Esophagus muscularis mucosa (tissue), 4 donors: ENCODE measurements around the gene DIS3L. TPM values are rescaled to one million over a fixed set of nuclear protein-coding genes. Genes with fewer than 3 reads are reported as not detected.
"Not testable (repeated sequence)": the region's sequence is repeated elsewhere in the genome, so short reads cannot be mapped to it uniquely, and the experiment has no call there.

Experiments used
- DNase-seq: peaks from one replicate; pipeline ENCODE4 v3.0.0-alpha.2; 2017; ENCODE audit errors: extremely low spot score
- H3K27ac ChIP-seq, 4 donors: fragments of 200-600 bp; sonication (generic); replicated peaks in 1 of 4; 1 replicate in 3 of 4; 2 replicates in 1 of 4; pipeline ENCODE4 v1.5.1; 2016 to 2019; ENCODE audit warnings: mild to moderate bottlenecking in 1 of 4
- H3K27me3 ChIP-seq, 4 donors: fragments of 200-600 bp; sonication (generic); one replicate each; pipeline versions ENCODE4 v1.5.1 to v1.6.0; 2016 to 2019
- H3K36me3 ChIP-seq, 4 donors: fragments of 200-600 bp; sonication (generic); one replicate each; pipeline ENCODE4 v1.5.1; 2016 to 2019
- H3K4me1 ChIP-seq, 4 donors: fragments of 200-600 bp; sonication (generic); one replicate each; pipeline ENCODE4 v1.5.1; 2016 to 2019
- H3K4me3 ChIP-seq, 4 donors: fragments of 200-600 bp; sonication (generic); 1 replicate in 2 of 4; 2 replicates in 2 of 4; pipeline ENCODE4 v1.5.1; 2016 to 2019; ENCODE audit warnings: mild to moderate bottlenecking in 4 of 4, moderate library complexity in 1 of 4
- H3K9me3 ChIP-seq, 4 donors: fragments of 200-600 bp; sonication (generic); 1 replicate in 3 of 4; 2 replicates in 1 of 4; pipeline ENCODE4 v1.5.1; 2016 to 2019
- EP300 ChIP-seq: sonication (generic); formaldehyde crosslinking; IDR thresholded peaks from one replicate; pipeline ENCODE4 v1.6.1; 2017; ENCODE audit warnings: antibody characterized with exemption
- POLR2A ChIP-seq: fragments of 450-650 bp; IDR thresholded peaks from one replicate; pipeline ENCODE4 v1.6.1; 2017; ENCODE audit warnings: antibody characterized with exemption, moderate library complexity, mild to moderate bottlenecking, low read depth
- POLR2AphosphoS5 ChIP-seq, 2 donors: sonication (generic); formaldehyde crosslinking; IDR thresholded peaks; one replicate each; pipeline ENCODE4 v1.6.1; 2017; ENCODE audit warnings: antibody characterized with exemption in 2 of 2
- WGBS: methylation state at CpG from one replicate; pipeline ENCODE4 v1.1.5; 2018; 5-methylcytosine and 5-hydroxymethylcytosine counted together
- intact Hi-C: fragments of 100-400 bp; cut with DNase I; formaldehyde crosslinking; loops from one replicate; pipeline ENCODE4 v1.15.1; 2023
- total RNA-seq, 4 donors: library from RNA; depleted of rRNA; stranded (reverse); fragments of >200 nt; gene quantifications; one replicate each; pipeline versions ENCODE4 v1.1.0 to v1.2.1, GENCODE V29; 2016
- TF ChIP-seq, protein P1 (sequence below), 3 experiments: fragments of 200-600 bp in 2 of 3; fragments of 450-650 bp in 1 of 3; sonication (generic) in 2 of 3; IDR thresholded peaks; one replicate each; pipeline ENCODE4 v1.5.1; 2017 to 2019; ENCODE audit warnings: antibody characterized with exemption in 3 of 3, mild to moderate bottlenecking in 2 of 3, moderate library complexity in 1 of 3

The DIS3L gene
- total RNA-seq, 4 donors from 2014 or later = 33.3 to 47.9 (median 34.8) TPM

DNA sequence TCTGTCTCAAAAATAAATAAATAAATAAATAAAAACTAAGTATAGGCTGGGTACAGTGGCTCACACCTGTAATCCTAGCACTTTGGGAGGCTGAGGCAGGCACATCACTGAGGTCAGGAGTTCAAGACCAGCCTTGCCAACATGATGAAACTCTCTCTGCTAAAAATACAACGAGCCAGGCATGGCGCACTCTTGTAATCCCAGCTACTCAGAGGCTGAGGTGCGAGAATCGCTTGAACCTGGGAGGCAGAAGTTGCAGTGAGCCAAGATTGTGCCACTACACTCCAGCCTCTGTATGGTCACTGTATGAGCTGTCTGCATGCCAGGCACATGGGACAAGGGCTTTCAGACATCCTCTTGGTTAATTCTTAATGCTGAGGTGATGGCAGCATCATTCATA, 34.4 kb downstream of the DIS3L start:
- 96% methylated on average over 4 of the region's 4 CpGs for WGBS
- Histone ChIP-seq H3K9me3 (no peaks in the 10 kb centered on the region), H3K4me1 (no peaks in the 10 kb centered on the region), H3K36me3 (peaks cover 55 to 100% (median 96%) of the 10 kb centered on the region in 4 donors), H3K4me3 (no peak overlapping the region), H3K27me3 (no peaks in the 10 kb centered on the region), H3K27ac (no peak overlapping the region)
- no peak for TF ChIP-seq POLR2A
- no peak for TF ChIP-seq POLR2AphosphoS5 (IDR thresholded peaks at IDR 0.05)
- TF ChIP-seq, protein P1, sequence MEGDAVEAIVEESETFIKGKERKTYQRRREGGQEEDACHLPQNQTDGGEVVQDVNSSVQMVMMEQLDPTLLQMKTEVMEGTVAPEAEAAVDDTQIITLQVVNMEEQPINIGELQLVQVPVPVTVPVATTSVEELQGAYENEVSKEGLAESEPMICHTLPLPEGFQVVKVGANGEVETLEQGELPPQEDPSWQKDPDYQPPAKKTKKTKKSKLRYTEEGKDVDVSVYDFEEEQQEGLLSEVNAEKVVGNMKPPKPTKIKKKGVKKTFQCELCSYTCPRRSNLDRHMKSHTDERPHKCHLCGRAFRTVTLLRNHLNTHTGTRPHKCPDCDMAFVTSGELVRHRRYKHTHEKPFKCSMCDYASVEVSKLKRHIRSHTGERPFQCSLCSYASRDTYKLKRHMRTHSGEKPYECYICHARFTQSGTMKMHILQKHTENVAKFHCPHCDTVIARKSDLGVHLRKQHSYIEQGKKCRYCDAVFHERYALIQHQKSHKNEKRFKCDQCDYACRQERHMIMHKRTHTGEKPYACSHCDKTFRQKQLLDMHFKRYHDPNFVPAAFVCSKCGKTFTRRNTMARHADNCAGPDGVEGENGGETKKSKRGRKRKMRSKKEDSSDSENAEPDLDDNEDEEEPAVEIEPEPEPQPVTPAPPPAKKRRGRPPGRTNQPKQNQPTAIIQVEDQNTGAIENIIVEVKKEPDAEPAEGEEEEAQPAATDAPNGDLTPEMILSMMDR (IDR thresholded peaks at IDR 0.05) = no peak
- TF ChIP-seq EP300 = no peak
- DNase-seq = no peak
- intact Hi-C loops = no loop called here

DNA sequence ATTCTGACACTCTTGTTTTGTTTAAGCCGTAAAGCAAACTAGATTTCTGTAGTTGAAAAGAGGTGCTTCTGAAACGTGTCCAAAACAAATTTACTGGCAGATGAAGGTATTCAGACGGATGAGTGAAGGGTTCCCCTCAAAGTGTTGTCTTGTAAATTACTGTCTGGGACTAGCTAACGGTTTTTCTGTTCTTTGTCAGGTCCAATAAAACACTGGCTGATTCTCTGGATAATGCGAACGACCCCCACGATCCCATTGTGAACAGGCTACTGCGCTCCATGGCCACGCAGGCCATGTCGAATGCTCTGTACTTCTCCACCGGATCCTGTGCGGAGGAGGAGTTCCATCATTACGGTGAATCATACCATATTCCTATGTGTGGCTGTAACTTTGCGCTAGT, 35.4 kb downstream of the DIS3L start:
- Histone ChIP-seq H3K27me3 (no peaks in the 10 kb centered on the region), H3K9me3 (no peaks in the 10 kb centered on the region), H3K4me3 (no peak overlapping the region), H3K4me1 (no peaks in the 10 kb centered on the region), H3K27ac (no peak overlapping the region), H3K36me3 (peaks cover 55 to 100% (median 96%) of the 10 kb centered on the region in 4 donors)
- 93% methylated on average over 14 of the region's 14 CpGs for WGBS
- TF ChIP-seq, protein P1 (IDR thresholded peaks at IDR 0.05) = no peak
- TF ChIP-seq EP300 (no peak), POLR2A (no peak)
- intact Hi-C loops = no loop called here
- no peak for DNase-seq

DNA sequence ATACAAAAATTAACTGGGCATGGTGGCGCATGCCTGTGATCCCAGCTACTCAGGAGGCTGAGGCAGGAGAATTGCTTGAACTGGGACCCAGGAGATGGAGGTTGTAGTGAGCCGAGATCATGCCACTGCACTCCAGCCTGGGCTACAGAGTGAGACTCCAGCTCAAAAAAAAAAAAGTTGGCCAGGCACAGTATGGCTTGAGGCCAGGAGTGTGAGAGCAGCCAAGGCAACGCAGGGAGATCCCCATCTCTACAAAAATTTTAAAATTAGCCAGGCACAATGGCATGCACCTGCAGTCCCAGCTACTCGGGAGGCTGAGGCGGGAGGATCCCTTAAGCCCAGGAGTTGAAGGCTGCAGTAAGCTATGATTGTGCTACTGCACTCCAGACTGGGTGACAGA, 55.2 kb downstream of the DIS3L start:
- H3K4me3 ChIP-seq, DNase-seq, H3K4me1 ChIP-seq, H3K27ac ChIP-seq, H3K27me3 ChIP-seq, intact Hi-C loops, H3K9me3 ChIP-seq: not testable (repeated sequence)
- WGBS = 50% methylated on average over 5 of the region's 5 CpGs
- H3K36me3 ChIP-seq = peaks cover 9 to 51% (median 36%) of the 10 kb centered on the region in 4 donors

DNA sequence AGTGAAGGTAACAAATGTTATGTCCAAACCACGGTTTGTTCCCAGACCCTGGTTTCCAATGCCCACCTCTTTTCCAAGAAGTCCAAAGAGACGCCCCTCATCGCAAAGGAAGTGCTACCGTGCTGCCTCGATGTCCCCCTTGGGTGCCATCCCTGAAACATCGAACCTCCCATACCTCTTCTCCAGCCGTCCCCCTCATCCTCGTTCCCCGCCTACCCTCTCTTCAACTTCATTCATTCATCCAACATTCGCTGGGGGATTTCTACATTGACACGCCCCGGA, 62.6 kb downstream of the DIS3L start:
- no peak for DNase-seq
- H3K27ac ChIP-seq = peak overlapping the region; percentile 81 to 88 (median 84)
- WGBS = 4% methylated on average over 12 of the region's 12 CpGs
- peaks cover 4 to 15% (median 9%) of the 10 kb centered on the region in 4 donors for H3K36me3 ChIP-seq
- peak overlapping the region; percentile 70 to 84 (median 70) for H3K4me3 ChIP-seq
- intact Hi-C loops = loop anchor here (2.0 to 10.0 kb wide), 2 partner anchors 29 to 139 kb away; partner anchors contain the start of gene SNAPC5
- no peaks in the 10 kb centered on the region for H3K27me3 ChIP-seq
- no peak for TF ChIP-seq POLR2AphosphoS5 (IDR thresholded peaks at IDR 0.05)
- no peak for TF ChIP-seq POLR2A
- TF ChIP-seq EP300 = no peak
- TF ChIP-seq, protein P1 (IDR thresholded peaks at IDR 0.05) = no peak
- peaks cover 4 to 15% (median 9%) of the 10 kb centered on the region in 4 donors for H3K4me1 ChIP-seq
- H3K9me3 ChIP-seq = no peaks in the 10 kb centered on the region

DNA sequence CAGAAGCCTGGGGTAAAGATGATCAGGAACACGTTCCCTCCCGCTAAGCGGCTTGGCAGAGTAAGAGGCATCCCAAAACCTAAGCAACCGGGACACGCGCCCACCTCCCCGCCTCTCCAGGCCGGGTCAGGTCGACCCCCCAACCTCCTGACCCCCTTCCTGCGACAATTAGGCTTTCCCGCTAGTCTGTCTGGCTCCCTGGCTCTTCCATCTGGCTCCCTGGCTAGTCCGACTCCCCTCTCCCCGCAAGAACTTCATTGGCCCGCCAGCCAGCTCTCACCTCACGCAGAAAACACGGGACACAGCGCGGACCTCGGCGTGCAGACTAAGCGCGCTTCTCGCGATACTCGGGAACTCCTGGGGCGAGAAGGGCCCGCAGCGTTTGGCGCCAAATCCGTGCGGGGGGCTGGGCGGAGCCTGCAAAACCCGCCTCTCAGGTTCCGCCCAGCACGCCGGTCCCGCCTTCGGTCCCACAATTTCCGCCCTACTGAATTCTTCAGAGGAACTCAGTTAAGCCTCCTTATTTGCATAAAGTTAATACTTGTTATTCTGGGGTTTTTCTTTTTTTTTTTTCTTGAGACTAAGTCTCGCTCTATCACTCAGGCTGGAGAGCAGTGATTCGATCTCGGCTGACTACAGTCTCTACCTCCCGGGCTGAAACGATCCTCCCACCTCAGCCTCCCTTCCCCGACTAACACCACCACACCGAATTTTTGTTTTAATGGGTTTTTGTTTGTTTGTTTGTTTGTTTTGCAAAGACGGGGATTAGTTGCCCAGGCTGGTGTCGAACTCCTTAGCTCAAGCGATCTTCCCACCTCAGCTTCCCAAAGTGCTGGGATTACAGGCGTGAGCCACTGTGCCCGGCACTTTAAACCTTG, 63.2 kb downstream of the DIS3L start, which contains the start of gene TIPIN:
Gene TIPIN, minus strand, starts transcription at position 327 of the 878 bp plus-strand sequence. CDS start 3,738 bp downstream, outside the sequence.
- H3K4me1 ChIP-seq = peaks cover 4 to 15% (median 9%) of the 10 kb centered on the region in 4 donors
- peak within 1 kb of the TSS; percentile 81 to 88 (median 84) for H3K27ac ChIP-seq
- WGBS = 9% methylated on average over 45 of the region's 51 CpGs
- intact Hi-C loops = loop anchor here (2.0 to 10.0 kb wide), 2 partner anchors 28 to 138 kb away; partner anchors contain the start of gene SNAPC5
- TF ChIP-seq, protein P1 (IDR thresholded peaks at IDR 0.05) = no peak
- TF ChIP-seq POLR2A (no peak), POLR2AphosphoS5 (IDR thresholded peaks at IDR 0.05) (peak; percentile 79 to 84), EP300 (no peak)
- H3K27me3 ChIP-seq = no peaks in the 10 kb centered on the region
- H3K4me3 ChIP-seq = peak within 1 kb of the TSS; percentile 70 to 84 (median 70)
- H3K36me3 ChIP-seq = peaks cover 4 to 13% (median 9%) of the 10 kb centered on the region in 4 donors
- peak; percentile 97 for DNase-seq
- H3K9me3 ChIP-seq = no peaks in the 10 kb centered on the region
